ENCODE results near the gene C11orf71. TPM values are rescaled to one million over a fixed set of nuclear protein-coding genes. Genes with fewer than 3 reads are reported as not detected.

Gene C11orf71
- total and polyA plus RNA-seq, 9 of the 15 experiments (the other 6 are each of a cell fraction or from before 2014, with no cell fraction given), result 2.9 to 15.1 (median 9.1) TPM

DNA sequence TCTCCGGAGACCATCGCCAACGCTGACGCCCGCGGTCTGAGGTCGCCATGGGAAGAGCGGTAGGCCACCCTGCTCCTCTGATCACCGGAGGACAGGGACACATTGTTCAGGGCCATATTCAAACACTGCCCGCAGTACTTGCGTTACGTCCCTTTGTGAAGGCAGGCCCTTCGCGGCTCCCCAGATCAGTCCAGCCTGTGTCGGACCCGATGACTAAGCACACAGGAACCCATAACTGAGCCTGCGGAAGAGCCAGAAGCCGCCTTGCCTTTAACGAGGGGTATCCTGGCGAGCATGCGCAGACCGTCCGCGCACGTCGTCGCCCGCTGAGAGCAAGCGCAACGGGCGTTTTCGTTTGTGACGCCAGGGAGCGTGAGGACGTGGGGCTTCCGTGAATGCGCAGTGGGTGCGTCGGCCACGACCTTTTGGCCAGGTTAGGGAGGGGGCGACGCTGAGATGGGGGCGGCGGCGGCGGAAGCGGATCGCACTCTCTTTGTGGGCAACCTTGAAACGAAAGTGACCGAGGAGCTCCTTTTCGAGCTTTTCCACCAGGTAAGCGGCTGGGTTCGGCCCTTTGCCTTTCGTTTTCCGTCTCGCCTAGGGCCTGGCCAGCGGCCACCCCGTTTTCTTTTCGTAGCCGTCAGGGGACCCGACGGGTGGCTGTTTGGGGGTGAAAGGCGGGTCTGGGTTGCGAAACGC lies at the start of gene C11orf71, which contains the start of gene RBM7 (continued):
- TF ChIP-seq, protein P1, sequence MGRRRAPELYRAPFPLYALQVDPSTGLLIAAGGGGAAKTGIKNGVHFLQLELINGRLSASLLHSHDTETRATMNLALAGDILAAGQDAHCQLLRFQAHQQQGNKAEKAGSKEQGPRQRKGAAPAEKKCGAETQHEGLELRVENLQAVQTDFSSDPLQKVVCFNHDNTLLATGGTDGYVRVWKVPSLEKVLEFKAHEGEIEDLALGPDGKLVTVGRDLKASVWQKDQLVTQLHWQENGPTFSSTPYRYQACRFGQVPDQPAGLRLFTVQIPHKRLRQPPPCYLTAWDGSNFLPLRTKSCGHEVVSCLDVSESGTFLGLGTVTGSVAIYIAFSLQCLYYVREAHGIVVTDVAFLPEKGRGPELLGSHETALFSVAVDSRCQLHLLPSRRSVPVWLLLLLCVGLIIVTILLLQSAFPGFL (CRISPR knock-in tag; IDR thresholded peaks at IDR 0.05), result no peak
- TF ChIP-seq HNRNPUL1 (IDR thresholded peaks at IDR 0.05; ENCODE audit: low read length), result no peak
- no peak for TF ChIP-seq CHD1 (IDR thresholded peaks at IDR 0.05; ENCODE audit: low read length)
- TF ChIP-seq FOXP1 (CRISPR knock-in tag; IDR thresholded peaks at IDR 0.05), result peak; percentile 47; the same call in 1 of the 2 replicates
- TF ChIP-seq, protein P2, sequence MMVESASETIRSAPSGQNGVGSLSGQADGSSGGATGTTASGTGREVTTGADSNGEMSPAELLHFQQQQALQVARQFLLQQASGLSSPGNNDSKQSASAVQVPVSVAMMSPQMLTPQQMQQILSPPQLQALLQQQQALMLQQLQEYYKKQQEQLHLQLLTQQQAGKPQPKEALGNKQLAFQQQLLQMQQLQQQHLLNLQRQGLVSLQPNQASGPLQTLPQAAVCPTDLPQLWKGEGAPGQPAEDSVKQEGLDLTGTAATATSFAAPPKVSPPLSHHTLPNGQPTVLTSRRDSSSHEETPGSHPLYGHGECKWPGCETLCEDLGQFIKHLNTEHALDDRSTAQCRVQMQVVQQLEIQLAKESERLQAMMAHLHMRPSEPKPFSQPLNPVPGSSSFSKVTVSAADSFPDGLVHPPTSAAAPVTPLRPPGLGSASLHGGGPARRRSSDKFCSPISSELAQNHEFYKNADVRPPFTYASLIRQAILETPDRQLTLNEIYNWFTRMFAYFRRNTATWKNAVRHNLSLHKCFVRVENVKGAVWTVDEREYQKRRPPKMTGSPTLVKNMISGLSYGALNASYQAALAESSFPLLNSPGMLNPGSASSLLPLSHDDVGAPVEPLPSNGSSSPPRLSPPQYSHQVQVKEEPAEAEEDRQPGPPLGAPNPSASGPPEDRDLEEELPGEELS (CRISPR knock-in tag; IDR thresholded peaks at IDR 0.05; ENCODE audit: borderline replicate concordance), result peak; percentile 74
- TF ChIP-seq, protein P3, sequence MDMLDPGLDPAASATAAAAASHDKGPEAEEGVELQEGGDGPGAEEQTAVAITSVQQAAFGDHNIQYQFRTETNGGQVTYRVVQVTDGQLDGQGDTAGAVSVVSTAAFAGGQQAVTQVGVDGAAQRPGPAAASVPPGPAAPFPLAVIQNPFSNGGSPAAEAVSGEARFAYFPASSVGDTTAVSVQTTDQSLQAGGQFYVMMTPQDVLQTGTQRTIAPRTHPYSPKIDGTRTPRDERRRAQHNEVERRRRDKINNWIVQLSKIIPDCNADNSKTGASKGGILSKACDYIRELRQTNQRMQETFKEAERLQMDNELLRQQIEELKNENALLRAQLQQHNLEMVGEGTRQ (CRISPR knock-in tag; IDR thresholded peaks at IDR 0.05), result no peak
- peak; percentile 75; the same call in 1 of the 2 replicates for TF ChIP-seq GTF2E2 (tag; IDR thresholded peaks at IDR 0.05)
- TF ChIP-seq CHD4 (IDR thresholded peaks at IDR 0.05; ENCODE audit: insufficient read depth, insufficient replicate concordance, low read depth, low read length, poor library complexity, severe bottlenecking), result no peak
- TF ChIP-seq, protein P4, sequence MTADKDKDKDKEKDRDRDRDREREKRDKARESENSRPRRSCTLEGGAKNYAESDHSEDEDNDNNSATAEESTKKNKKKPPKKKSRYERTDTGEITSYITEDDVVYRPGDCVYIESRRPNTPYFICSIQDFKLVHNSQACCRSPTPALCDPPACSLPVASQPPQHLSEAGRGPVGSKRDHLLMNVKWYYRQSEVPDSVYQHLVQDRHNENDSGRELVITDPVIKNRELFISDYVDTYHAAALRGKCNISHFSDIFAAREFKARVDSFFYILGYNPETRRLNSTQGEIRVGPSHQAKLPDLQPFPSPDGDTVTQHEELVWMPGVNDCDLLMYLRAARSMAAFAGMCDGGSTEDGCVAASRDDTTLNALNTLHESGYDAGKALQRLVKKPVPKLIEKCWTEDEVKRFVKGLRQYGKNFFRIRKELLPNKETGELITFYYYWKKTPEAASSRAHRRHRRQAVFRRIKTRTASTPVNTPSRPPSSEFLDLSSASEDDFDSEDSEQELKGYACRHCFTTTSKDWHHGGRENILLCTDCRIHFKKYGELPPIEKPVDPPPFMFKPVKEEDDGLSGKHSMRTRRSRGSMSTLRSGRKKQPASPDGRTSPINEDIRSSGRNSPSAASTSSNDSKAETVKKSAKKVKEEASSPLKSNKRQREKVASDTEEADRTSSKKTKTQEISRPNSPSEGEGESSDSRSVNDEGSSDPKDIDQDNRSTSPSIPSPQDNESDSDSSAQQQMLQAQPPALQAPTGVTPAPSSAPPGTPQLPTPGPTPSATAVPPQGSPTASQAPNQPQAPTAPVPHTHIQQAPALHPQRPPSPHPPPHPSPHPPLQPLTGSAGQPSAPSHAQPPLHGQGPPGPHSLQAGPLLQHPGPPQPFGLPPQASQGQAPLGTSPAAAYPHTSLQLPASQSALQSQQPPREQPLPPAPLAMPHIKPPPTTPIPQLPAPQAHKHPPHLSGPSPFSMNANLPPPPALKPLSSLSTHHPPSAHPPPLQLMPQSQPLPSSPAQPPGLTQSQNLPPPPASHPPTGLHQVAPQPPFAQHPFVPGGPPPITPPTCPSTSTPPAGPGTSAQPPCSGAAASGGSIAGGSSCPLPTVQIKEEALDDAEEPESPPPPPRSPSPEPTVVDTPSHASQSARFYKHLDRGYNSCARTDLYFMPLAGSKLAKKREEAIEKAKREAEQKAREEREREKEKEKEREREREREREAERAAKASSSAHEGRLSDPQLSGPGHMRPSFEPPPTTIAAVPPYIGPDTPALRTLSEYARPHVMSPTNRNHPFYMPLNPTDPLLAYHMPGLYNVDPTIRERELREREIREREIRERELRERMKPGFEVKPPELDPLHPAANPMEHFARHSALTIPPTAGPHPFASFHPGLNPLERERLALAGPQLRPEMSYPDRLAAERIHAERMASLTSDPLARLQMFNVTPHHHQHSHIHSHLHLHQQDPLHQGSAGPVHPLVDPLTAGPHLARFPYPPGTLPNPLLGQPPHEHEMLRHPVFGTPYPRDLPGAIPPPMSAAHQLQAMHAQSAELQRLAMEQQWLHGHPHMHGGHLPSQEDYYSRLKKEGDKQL (CRISPR knock-in tag; IDR thresholded peaks at IDR 0.05; ENCODE audit: borderline replicate concordance), result no peak
- no peak for TF ChIP-seq ZNF830 (CRISPR knock-in tag; IDR thresholded peaks at IDR 0.05)
- no peak for TF ChIP-seq CBX5 (IDR thresholded peaks at IDR 0.05; ENCODE audit: borderline replicate concordance, low read depth)
- no peak for TF ChIP-seq PHB (CRISPR knock-in tag; IDR thresholded peaks at IDR 0.05)
- TF ChIP-seq ZKSCAN3 (CRISPR knock-in tag; IDR thresholded peaks at IDR 0.05), result no peak
- TF ChIP-seq, protein P5, sequence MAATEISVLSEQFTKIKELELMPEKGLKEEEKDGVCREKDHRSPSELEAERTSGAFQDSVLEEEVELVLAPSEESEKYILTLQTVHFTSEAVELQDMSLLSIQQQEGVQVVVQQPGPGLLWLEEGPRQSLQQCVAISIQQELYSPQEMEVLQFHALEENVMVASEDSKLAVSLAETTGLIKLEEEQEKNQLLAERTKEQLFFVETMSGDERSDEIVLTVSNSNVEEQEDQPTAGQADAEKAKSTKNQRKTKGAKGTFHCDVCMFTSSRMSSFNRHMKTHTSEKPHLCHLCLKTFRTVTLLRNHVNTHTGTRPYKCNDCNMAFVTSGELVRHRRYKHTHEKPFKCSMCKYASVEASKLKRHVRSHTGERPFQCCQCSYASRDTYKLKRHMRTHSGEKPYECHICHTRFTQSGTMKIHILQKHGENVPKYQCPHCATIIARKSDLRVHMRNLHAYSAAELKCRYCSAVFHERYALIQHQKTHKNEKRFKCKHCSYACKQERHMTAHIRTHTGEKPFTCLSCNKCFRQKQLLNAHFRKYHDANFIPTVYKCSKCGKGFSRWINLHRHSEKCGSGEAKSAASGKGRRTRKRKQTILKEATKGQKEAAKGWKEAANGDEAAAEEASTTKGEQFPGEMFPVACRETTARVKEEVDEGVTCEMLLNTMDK (IDR thresholded peaks at IDR 0.05; ENCODE audit: borderline replicate concordance, insufficient read depth, low read depth, low read length, poor library complexity, severe bottlenecking), result no peak
